ENCODE results near the gene WNT4.
A peak's percentile ranks its signal among the peaks of the same experiment; 100 is the strongest.

WNT4 gene

DNA sequence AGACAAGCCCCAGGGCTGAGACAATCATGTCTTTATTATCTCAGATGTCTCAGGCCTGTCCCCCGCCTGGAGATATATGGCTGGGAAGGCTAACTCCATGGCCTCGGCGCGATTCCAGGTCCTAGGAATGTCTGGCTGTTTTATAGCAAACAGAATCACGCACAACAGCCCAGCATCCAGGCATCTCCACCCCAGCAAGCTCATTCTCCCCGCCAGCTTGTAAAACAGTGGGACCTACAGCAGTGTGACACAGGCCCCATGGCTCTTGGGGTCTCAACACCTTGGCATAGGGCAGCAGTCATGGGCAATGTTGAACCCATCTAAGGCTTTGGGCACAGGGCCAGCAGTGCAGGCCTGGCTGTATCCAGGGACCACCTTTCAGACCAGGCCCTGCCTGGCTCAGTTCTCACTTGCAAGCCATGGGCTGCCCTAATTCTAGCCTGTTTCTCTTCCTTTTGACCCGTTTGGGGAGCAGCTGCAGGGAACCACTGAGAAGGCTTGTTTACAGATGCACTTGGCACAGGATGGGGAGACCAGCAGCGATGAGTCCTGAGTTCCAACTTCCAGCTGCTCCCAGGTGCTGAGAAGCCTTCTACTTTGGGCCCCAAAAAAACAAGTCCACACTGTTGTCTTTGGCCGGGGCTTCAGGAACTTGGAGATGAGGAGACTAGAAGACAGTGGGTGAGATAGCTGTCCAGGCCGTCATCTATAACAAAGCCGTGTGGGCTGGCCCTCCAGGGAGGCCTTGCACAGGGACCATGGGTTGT is 34.4 kb downstream of the WNT4 start:
- no peak for DNase-seq (ENCODE audit: low read depth)

DNA sequence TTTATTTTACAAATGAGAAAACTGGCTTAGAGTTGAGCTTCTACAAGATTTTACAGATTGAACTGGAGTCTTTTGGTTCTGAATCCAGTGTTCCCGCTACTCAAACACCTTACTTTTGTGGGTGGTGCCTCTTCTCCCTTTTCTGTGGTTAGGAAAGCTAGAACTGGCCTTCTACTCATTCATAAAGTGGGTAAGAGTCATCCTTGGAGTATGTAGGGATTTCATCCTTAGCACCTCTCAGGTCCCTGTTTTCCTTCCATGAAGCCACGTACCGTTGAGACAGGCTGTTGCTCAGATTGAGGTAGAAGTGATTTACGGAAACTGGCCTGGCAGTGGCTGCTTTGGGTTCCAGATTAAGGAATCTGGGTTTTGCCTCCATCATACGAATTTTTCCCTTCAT is 35.8 kb downstream of the WNT4 start:
- no peak for DNase-seq (ENCODE audit: low read depth)

DNA sequence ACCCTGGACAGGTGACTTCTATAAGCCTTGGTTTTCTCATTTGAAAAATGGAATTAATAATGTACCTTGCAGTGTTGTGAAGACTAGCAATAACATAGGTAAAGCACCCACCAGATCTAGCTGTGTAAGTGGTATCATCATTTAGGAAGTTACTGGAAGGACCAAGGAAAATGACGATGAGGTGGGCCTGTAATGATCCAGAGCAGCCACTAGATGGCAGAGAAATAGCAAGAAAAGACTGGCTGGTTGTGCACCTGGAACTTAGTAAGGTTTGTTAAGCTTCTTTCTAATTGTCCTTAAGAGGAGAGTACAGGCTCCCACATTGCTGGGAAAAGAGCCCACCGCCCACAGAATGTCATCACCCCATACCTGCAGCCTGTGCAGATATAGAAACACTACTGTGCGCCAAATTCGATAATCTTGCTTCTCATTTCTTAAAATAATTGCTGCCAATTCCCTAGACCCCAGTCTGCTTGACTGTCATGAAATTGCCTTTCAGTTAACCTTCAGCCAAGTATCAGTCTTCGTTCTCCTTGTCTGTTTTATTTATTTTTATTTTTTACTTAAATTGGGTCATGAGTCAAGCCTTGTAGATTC is 37.2 kb downstream of the WNT4 start:
- no peak for DNase-seq (ENCODE audit: low read depth)

DNA sequence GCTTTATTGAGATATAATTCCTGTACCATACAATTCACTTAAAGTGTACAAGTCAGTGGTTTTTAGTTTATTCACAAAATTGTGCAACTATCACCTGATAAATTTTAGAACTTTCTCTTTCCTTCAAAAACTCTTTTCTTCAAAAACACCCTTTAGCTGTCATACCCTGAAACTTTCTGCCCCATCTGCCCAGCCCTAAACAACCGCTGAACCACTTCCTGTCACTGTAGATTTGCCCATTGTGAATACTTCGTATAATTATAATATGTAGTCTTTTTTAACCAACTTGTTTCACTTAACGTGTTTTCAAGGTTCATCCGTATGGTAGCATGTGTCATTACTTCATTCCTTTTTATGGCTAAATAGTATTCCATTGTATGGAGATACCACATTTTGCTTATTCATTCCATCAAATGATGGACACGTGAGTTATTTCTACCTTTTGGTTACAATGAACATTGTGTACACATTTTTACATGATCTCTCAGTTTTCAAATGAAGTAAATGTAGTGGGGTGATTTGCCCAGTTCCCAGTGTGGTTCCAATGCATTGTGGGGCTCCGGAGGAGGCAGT is 37.9 kb downstream of the WNT4 start:
- DNase-seq (ENCODE audit: low read depth): peak; percentile 13

DNA sequence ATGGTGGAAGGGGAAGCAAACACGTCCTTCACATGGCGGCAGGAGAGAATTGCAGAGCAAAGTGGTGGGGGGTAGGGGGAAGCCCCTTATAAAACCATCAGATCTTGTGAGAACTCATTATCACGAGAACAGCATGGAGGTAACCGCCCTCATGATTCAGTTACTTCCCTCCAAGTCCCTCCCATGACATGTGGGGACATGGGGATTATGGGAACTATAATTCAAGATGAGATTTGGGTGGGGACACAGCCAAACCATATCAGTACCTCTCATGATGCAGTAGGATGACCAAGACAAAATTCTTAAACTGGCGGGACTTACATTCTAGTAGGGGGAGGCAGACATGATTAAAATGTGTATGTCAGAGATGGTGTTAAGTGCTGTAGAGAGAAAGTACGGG is 38.8 kb downstream of the WNT4 start:
- no peak for DNase-seq (ENCODE audit: low read depth)

DNA sequence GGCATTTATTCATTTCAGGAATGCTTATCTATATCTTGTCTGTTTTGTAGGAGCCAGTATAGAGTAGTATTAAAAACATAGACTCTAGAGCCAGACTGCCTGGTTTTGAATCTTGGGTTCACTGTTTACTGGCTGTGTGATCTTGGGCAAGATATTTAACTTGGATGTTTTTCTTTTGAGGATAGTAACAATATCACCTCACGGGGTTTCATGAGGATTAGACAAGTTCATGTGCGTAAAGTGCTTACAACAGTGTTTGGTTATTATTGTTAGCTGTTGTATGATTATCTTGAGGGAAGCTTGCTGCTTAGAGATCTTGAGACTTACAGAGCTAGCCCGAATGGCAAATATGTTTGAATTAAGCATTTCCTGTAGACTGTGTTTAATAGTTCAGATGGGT is 40.2 kb downstream of the WNT4 start:
- DNase-seq (ENCODE audit: low read depth): no peak

DNA sequence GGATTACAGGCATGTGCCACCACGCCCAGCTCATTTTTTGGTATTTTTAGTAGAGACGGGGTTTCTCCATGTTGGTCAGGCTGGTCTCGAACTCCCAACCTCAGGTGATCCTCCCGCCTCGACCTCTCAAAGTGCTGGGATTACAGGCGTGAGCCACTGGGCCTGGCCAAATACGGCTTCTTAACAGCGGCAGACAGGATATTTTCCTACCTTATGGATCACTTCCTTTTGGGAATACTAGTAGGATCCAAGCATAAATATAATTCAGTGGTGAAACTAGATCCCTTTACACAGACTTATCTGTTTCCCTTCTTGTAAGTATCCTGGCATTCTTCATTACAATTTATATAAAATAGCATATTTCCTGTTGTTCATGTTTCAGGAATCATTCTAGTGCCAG is 40.9 kb downstream of the WNT4 start:
- DNase-seq (ENCODE audit: low read depth): no peak

DNA sequence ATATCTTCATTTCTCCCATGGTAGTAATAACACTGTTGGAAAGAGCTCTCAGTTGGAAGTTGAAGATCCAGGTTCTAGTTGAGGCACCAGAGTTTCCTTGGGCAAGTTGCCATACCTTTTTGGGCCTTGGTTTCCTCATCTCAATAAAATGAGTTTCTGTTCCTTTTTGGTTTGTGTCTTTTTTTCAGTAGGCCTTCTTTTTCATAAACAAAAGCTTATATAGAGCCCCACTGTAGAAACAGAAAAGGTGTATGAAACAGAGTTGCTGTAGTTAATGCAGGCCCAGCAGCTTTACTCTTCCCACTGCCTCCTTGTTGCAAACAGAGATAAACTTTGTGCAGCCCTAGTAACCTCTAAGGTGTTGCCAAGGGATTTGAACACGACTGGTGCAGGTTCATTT is 41.7 kb downstream of the WNT4 start:
- DNase-seq (ENCODE audit: low read depth): no peak

DNA sequence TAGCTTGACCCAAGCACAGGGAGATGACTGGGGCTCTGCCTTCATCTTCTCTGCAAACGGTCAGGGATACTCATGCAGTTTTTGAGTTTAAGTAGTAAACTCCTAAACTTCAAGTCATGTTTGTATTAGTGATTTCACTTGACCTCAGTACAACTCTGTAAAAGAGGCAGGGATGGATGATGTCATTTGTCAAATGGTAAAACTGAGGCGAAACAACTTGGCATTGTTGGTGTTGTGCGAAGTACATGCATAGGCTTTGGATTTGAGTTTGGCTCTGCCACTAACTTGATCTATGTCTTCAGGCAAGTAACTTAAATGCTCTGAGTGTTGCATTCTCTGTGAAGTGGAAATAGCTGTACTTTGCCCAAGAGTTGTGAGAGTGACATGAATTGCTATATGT is 42.7 kb downstream of the WNT4 start:
- DNase-seq (ENCODE audit: low read depth): no peak

DNA sequence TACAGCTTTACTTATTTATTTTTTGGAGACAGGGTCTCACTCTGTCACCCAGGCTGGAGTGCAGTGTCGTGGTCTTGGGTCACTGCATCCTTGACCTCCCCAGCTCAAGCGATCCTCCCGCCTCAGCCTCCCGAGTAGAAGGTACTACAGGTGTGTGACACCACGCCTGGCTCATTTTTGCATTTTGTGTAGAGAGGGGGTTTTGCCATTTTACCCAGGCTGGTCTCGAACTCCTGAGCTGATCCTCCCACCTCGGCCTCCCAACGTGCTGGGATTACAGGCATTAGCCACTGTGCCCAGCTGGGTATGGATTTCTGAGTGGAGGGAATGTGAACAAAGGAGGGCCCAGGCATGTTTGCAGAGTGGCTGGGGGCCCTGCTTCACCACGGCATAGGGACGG is 44.1 kb downstream of the WNT4 start:
- no peak for DNase-seq (ENCODE audit: low read depth)

DNA sequence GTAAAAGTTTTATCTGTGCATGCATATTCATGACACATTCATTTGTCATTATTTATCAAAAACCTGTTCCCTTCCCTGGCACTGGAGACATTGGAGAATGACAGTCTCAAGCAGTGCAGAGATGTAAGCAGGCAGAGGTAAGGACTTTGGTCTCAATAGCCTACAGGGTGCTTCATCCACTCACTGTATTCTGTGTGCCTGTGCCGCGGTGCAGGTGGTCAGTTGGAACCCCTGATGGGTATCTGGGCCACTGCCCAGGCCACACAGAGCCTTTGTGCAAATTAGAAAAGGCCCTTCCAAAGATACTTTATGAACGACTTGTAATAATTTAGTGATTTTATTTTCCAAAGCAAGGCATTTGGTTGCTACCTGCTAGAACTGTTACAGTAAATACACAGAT is 46.4 kb downstream of the WNT4 start:
- no peak for DNase-seq (ENCODE audit: low read depth)

DNA sequence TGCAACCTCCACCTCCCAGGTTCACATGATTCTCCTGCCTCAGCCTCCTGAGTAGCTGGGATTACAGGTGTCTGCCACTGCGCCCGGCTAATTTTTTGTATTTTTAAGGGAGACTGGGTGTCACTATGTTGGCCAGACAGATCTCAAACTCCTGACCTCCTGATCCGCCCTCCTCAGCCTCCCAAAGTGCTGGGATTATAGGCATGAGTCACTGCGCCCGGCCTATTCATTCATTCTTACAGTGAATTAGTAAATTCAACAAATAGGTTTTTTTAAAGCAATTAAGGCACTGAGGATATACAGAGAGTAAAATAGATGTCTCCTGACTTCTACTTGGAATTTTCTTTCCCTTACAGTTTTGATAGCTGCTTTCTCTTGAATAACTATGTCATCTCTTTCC is 46.9 kb downstream of the WNT4 start:
- no peak for DNase-seq (ENCODE audit: low read depth)

DNA sequence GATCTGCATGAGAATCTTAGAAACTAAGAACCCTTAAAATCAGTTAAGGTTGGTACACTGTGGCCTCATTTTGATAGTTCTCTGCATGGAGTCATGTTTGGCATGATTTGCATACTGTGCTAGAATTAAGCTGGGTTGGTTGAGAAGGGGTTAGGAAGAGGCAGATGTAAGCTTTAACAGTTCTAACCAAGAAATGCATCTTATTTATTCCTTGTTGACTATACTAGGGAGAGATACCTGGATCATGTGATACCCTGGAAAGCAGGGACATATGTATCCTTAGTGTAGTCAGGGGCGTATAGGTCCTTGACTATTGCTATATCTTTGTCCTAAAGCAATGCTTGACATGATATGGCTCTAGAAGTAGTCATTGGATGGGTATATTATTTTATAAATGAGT is 49.4 kb downstream of the WNT4 start:
- DNase-seq (ENCODE audit: low read depth): no peak

DNA sequence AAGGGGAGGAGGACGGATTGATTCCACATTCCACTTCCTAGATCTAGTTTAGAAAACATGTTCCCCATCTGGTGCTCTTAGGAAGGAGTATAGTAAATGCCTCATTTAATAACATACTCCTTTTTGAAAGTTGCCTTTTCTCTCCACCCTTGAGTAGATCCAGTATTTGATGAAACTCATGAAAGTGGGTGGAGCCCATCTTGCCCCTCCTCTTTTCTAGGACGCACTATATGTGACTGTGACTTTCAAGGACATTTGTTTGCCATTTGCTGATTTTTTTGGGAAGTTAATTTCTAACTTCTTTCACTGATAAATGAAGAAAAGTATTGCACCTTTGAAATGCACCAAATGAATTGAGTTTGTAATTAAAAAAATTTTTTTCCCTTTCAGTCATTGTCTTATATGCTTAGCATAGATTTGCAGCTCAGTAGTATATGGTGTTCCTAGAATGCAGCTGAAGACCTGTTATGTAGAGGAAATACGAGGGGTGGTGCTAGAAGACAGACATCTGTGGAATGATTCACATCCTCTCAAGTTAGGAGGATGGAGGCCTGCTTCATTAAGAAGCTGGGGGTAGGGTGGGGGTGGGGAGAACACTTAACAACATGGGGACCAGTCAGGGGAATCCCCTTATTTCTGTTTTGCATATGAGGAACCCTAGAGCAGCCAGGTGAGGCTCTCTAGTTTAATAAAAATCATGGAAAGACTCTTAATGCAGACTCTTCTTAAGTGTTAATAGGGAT is 50.7 kb downstream of the WNT4 start:
- DNase-seq (ENCODE audit: low read depth): peak; percentile 15

DNA sequence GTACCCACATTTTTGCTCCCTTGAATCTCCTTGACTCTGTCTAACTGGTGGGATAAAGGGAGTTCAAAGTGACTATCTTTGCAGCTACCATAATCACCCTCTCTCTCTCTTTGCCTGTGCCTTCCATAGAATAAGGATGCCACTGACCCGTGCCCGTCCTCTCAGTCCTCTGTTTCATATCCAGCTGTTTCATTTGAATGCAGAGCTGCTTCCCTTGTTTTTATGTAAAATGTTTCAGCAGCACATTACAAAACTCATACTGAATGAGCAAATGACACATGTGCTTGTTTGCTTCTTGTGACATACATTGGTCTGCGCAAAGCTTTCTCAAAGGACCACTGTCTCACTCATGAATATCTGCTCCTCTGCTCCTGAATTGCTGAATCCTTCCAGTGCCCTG is 52.0 kb downstream of the WNT4 start:
- no peak for DNase-seq (ENCODE audit: low read depth)

DNA sequence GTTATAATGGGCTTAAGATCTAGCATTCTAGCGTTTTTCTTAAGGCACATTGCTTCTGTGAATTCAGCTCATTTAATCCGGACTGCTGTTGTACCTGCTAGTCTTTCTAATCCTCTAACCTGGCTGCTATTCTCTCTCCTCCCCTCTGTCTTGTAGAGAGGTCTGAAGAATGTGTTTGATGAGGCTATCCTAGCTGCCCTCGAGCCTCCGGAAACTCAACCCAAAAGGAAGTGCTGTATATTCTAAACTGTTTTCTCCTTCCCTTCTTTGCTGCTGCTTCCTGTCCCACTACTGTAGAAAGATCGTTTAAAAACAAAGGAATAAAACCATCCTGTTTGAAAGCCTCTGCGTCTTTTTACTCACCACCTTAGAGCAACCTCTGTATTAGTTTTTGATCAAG is 53.1 kb downstream of the WNT4 start:
- no peak for DNase-seq (ENCODE audit: low read depth)

DNA sequence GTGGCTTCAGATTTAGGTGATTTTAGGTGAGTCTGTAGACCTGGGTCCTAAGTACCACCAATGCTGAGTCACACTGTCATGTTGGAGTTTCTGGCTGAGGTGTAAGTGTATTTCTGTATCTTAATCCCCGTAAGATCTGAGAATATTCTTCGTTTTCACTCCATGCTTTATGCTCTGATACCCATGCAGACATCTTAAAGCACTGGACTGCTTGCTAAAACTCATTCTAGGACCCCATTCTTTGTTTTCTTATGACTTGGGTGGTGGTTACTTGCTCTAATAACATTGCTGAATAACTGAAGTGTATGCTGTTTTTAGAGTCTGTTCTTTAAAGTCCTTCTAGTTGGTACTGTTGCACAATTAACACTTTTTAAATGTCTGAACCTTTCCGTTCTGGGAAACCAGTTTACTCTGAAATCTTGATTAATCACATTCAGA is 53.7 kb downstream of the WNT4 start:
- DNase-seq (ENCODE audit: low read depth): no peak

DNA sequence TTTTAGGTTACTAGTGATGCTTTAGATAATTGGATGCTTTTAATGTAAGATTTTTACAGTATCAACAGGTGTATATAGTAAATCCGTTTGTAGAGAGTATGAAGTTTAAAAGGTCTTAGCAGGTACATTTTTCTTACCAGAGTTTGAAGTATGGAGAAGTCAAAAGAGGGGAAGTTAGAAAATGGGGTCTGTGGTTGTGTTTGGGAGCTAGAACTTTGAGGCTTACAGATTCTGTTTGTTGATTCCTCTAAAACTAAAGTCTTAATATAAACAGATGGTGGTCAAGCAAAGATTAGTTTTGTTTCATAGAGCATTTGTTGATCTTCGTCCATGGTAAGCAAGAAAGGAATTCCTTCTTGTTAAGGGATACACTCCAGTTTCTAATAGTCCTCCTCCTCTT is 54.6 kb downstream of the WNT4 start:
- no peak for DNase-seq (ENCODE audit: low read depth)

DNA sequence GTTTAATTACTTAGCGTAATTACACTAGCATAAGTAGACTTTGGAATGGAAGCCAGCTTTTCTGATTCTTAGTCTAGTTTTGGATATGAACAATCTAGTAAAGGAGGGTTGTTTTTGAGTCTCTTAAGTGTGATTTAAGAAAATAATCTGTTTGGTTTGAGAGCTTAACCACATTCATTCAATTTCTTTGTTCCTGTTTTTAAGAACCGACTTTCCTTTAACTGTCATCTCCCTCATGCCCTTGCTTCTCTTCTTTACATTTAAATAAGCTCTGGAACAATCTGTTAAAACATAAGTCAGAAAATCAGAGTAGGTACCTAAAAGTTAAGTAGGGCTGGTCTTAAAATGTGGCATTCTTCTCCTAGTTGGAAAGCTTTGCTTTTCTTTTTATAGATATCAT is 62.7 kb downstream of the WNT4 start:
- no peak for DNase-seq (ENCODE audit: low read depth)

DNA sequence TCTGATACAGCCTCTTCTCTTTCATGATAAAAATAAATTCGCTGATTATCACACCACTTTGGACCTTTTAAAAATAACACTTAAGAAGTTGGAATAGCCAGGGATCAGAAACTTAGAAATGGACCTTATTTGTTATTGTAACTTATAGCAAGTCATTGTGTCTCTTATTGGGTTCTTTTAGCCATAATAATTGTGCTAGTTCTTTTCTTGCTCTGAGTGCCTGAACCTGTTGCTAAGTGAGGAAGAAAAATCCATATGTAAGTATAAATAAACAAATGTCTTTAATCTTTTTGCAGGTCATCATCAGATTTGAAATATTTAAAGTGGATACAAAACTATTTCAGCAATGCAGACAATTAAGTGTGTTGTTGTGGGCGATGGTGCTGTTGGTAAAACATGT is 64.8 kb downstream of the WNT4 start:
- DNase-seq (ENCODE audit: low read depth): no peak

DNA sequence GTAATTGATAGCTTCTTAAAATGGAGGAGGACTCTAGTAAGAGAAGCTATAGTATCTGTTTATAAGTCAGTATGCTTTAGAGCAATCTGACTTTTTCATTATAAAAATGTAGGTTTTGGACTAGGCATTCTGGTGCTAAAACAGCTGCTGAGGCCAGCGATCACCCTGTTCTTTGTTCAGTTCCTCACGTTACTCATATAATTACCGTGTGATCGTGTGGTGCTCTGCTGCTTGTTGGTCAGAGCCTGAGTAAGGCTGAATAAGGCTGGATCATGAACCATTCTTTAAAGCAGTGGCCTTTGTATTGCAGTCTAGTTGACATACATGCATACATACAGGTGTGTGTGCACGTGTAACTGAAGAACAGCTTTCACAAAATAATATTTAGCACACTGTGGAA is 65.2 kb downstream of the WNT4 start:
- no peak for DNase-seq (ENCODE audit: low read depth)

DNA sequence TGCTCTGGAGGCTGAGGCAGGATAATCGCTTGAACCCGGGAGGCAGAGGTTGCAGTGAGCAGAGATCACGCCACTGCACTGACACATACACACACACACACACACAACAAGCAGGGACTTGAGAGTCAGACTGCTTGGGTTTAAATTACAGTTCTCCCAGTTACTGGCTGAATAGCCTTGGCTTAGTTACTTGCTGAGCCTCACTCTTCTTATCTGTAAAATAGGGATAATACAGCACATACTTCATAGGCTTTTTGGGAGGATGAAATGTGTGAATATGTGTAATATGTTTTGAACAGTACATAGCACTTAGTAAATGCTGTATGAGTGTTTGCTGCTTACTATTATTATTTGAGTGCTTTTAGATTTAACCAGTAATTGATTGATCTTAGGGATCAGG is 66.6 kb downstream of the WNT4 start:
- DNase-seq (ENCODE audit: low read depth): no peak

DNA sequence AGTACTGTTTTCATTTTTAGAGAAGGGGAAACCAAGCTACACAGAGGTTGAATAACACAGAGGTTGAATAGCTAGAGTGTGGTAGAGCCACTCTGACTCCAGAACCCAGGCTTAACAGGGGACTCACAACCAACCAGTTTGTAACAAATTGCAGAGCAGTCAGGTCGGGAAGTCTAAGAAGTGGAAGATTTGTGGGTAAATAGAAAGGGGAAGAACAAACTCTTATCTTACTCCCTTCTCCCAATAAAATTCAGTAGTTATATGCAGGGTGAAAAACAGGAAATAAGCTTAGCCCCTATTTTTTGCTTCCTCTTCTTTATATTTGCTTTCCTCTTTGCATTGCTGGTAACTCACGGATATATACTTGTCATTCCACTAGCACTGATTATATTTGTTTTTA is 67.2 kb downstream of the WNT4 start:
- no peak for DNase-seq (ENCODE audit: low read depth)
